GM18868 (cell line): ENCODE data around the gene ALDH1L1.
A peak's percentile ranks its signal among the peaks of the same experiment; 100 is the strongest.

Source experiments
- ATAC-seq: cut with Tn5 transposase; IDR thresholded peaks from one replicate; pipeline ENCODE4 v1.9.1; 2021; ENCODE audit warnings: mild to moderate bottlenecking, moderate library complexity; ENCODE audit not compliant: unreplicated experiment

Gene ALDH1L1

GRCh38 chr3:126180477-126181397 lies at the start of gene ALDH1L1:
ALDH1L1 (minus strand) TSS chr3:126180586; CDS start chr3:126160979, 19,607 bp downstream.
- no peak for ATAC-seq

- no peak for ATAC-seq
These were observed 46.0 kb upstream of the ALDH1L1 start for GRCh38 chr3:126226374-126226773.

- ATAC-seq, result no peak
These were observed 36.0 kb upstream of the ALDH1L1 start for GRCh38 chr3:126216416-126216815.

- no peak for ATAC-seq
These were observed 33.1 kb upstream of the ALDH1L1 start for GRCh38 chr3:126213379-126214028.

GRCh38 chr3:126212620-126213378 lies 32.4 kb upstream of the ALDH1L1 start:
- no peak for ATAC-seq

- ATAC-seq, result no peak
These were observed 31.8 kb upstream of the ALDH1L1 start for GRCh38 chr3:126212250-126212619.

- no peak for ATAC-seq
These were observed 31.2 kb upstream of the ALDH1L1 start for GRCh38 chr3:126211569-126211968.

- ATAC-seq, result no peak
These were observed 30.2 kb upstream of the ALDH1L1 start for GRCh38 chr3:126210606-126211005.

GRCh38 chr3:126209741-126210140 lies 29.4 kb upstream of the ALDH1L1 start:
- ATAC-seq, result no peak

GRCh38 chr3:126208606-126209256 lies 28.3 kb upstream of the ALDH1L1 start:
- ATAC-seq, result no peak

GRCh38 chr3:126208182-126208581 lies 27.8 kb upstream of the ALDH1L1 start:
- ATAC-seq, result no peak

- no peak for ATAC-seq
These were observed 26.8 kb upstream of the ALDH1L1 start for GRCh38 chr3:126207166-126207565.

- ATAC-seq, result no peak
These were observed 25.6 kb upstream of the ALDH1L1 start for GRCh38 chr3:126205717-126206655.

GRCh38 chr3:126202680-126203079 lies 22.3 kb upstream of the ALDH1L1 start:
- ATAC-seq, result no peak

- no peak for ATAC-seq
These were observed 21.9 kb upstream of the ALDH1L1 start for GRCh38 chr3:126202276-126202675.

GRCh38 chr3:126201168-126201567 lies 20.8 kb upstream of the ALDH1L1 start:
- no peak for ATAC-seq

GRCh38 chr3:126200534-126200933 lies 20.1 kb upstream of the ALDH1L1 start:
- ATAC-seq, result no peak

- no peak for ATAC-seq
These were observed 18.9 kb upstream of the ALDH1L1 start for GRCh38 chr3:126199256-126199655.

- peak; percentile 63 for ATAC-seq
These were observed 17.6 kb upstream of the ALDH1L1 start for GRCh38 chr3:126197854-126198584.
